Measurements from ENCODE around the gene SMYD3.

The SMYD3 gene

GRCh38 chr1:246534114-246534513 is 27.0 kb upstream of the SMYD3 start:
- Histone ChIP-seq H3K27ac (ENCODE audit: low read depth, low read length) (no peak overlapping the region), H3K9me2 (replicated peaks; ENCODE audit: insufficient read depth, low read length) (no peaks in the 10 kb centered on the region), H3K79me2 (ENCODE audit: insufficient read depth, low read length) (no peaks in the 10 kb centered on the region), H3K36me3 (ENCODE audit: low read length) (no peaks in the 10 kb centered on the region), H3F3A (ENCODE audit: insufficient read depth) (no peaks in the 10 kb centered on the region), H4K20me1 (ENCODE audit: low read depth, low read length) (no peaks in the 10 kb centered on the region), H2AFZ (ENCODE audit: low read depth, low read length, severe bottlenecking) (no peak overlapping the region), H3K4me3 (ENCODE audit: insufficient read depth, low read length, poor library complexity, severe bottlenecking) (no peak overlapping the region), H3K4me2 (ENCODE audit: low read depth, low read length, poor library complexity, severe bottlenecking) (no peak overlapping the region), H3K9me3 (ENCODE audit: insufficient read depth, low read length) (peaks cover 10% of the 10 kb centered on the region; the same call in 1 of the 2 replicates), H3K9ac (ENCODE audit: low read length) (no peak overlapping the region), H3K27me3 (ENCODE audit: low read length) (no peaks in the 10 kb centered on the region)
- TF ChIP-seq CTCF (IDR thresholded peaks at IDR 0.05; ENCODE audit: insufficient read depth, low read length, poor library complexity, severe bottlenecking) (no peak), EZH2phosphoT487 (conservative IDR thresholded peaks at IDR 0.05; ENCODE audit: low read length) (no peak)

DNA sequence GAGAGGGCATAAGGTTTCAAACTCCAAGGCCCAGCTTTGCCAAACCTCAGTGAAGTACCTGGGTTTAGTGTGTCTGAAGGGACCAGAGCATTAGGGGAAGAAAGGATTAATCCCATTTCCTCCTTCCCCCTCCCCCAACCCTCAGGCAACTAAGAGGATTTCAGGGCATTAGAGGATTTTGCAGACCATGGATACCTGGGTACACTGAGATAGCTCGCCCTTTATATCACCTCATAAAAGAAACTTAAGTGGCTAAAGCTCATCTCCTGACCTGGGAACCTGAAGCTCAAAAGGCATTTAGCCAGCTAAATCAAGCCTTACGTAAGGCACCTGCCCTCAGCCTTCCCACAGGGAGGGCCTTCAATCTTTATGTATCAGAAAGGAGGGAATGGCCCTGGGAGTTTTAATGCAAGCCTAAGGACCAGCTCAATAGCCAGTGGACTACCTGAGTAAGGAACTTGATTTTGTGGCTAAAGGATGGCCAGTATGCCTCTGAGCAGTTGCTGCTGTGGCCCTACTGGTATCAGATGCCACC is 26.4 kb upstream of the SMYD3 start:
- H3K79me2 ChIP-seq (ENCODE audit: insufficient read depth, low read length) = no peaks in the 10 kb centered on the region
- H3K9me2 ChIP-seq (replicated peaks; ENCODE audit: insufficient read depth, low read length) = no peaks in the 10 kb centered on the region
- H2AFZ ChIP-seq (ENCODE audit: low read depth, low read length, severe bottlenecking) = no peak overlapping the region
- no peaks in the 10 kb centered on the region for H4K20me1 ChIP-seq (ENCODE audit: low read depth, low read length)
- H3K27ac ChIP-seq (ENCODE audit: low read depth, low read length) = no peak overlapping the region
- no peaks in the 10 kb centered on the region for H3K36me3 ChIP-seq (ENCODE audit: low read length)
- H3K4me3 ChIP-seq (ENCODE audit: insufficient read depth, low read length, poor library complexity, severe bottlenecking) = no peak overlapping the region
- no peaks in the 10 kb centered on the region for H3K27me3 ChIP-seq (ENCODE audit: low read length)
- TF ChIP-seq EZH2phosphoT487 (conservative IDR thresholded peaks at IDR 0.05; ENCODE audit: low read length) (no peak), CTCF (IDR thresholded peaks at IDR 0.05; ENCODE audit: insufficient read depth, low read length, poor library complexity, severe bottlenecking) (no peak)
- peaks cover 10% of the 10 kb centered on the region; the same call in 1 of the 2 replicates for H3K9me3 ChIP-seq (ENCODE audit: insufficient read depth, low read length)
- no peak overlapping the region for H3K4me2 ChIP-seq (ENCODE audit: low read depth, low read length, poor library complexity, severe bottlenecking)
- H3K9ac ChIP-seq (ENCODE audit: low read length) = no peak overlapping the region
- H3F3A ChIP-seq (ENCODE audit: insufficient read depth) = no peaks in the 10 kb centered on the region

GRCh38 chr1:246532519-246532918 is 25.4 kb upstream of the SMYD3 start:
- Histone ChIP-seq H3K4me3 (ENCODE audit: insufficient read depth, low read length, poor library complexity, severe bottlenecking) (no peak overlapping the region), H3K36me3 (ENCODE audit: low read length) (no peaks in the 10 kb centered on the region), H3K9ac (ENCODE audit: low read length) (no peak overlapping the region), H2AFZ (ENCODE audit: low read depth, low read length, severe bottlenecking) (no peak overlapping the region), H3K79me2 (ENCODE audit: insufficient read depth, low read length) (no peaks in the 10 kb centered on the region), H4K20me1 (ENCODE audit: low read depth, low read length) (no peaks in the 10 kb centered on the region), H3F3A (ENCODE audit: insufficient read depth) (no peaks in the 10 kb centered on the region), H3K9me3 (ENCODE audit: insufficient read depth, low read length) (peaks cover 10% of the 10 kb centered on the region; the same call in 1 of the 2 replicates), H3K27ac (ENCODE audit: low read depth, low read length) (no peak overlapping the region), H3K4me2 (ENCODE audit: low read depth, low read length, poor library complexity, severe bottlenecking) (no peak overlapping the region), H3K27me3 (ENCODE audit: low read length) (no peaks in the 10 kb centered on the region), H3K9me2 (replicated peaks; ENCODE audit: insufficient read depth, low read length) (no peaks in the 10 kb centered on the region)
- no peak for TF ChIP-seq CTCF (IDR thresholded peaks at IDR 0.05; ENCODE audit: insufficient read depth, low read length, poor library complexity, severe bottlenecking)
- no peak for TF ChIP-seq EZH2phosphoT487 (conservative IDR thresholded peaks at IDR 0.05; ENCODE audit: low read length)
